HEK293 (cell line): ENCODE results near the gene WHRN.
A peak's percentile ranks its signal among the peaks of the same experiment; 100 is the strongest.

Experiments used
- CTCF ChIA-PET: fragments of 350-600 bp; formaldehyde crosslinking; extraction: SDS; loops from one replicate; lab custom pipeline; 2021; ENCODE audit warnings: antibody characterized with exemption; lab: Yijun Ruan, JAX
- POLR2A ChIA-PET: fragments of 300-600 bp; formaldehyde crosslinking; extraction: SDS; loops from one replicate; lab custom pipeline; 2020; ENCODE audit warnings: antibody characterized with exemption, inconsistent platforms; lab: Yijun Ruan, JAX
- H3K27ac ChIP-seq: fragments of 200-500 bp; sonication (Bioruptor generic); 2 replicates; pipeline ENCODE4 v1.5.1; 2014; ENCODE audit warnings: low read depth, low read length, control low read depth, inconsistent platforms; ENCODE audit errors: extremely low read depth
- H3K36me3 ChIP-seq, 2 experiments: fragments of 200-500 bp in 1 of 2; sonication (Bioruptor generic) in 1 of 2; 1 replicate in 1 of 2; 2 replicates in 1 of 2; pipeline ENCODE4 v1.5.1; 2014 to 2017; ENCODE audit warnings: inconsistent platforms in 2 of 2, low read length in 2 of 2; ENCODE audit not compliant: control insufficient read depth in 2 of 2, insufficient read depth in 1 of 2
- H3K4me1 ChIP-seq: fragments of 200-500 bp; sonication (Bioruptor generic); 2 replicates; pipeline ENCODE4 v1.5.1; 2014; ENCODE audit warnings: mild to moderate bottlenecking, low read length, inconsistent platforms; ENCODE audit not compliant: control insufficient read depth, insufficient read depth
- H3K4me3 ChIP-seq: 2 replicates; pipeline ENCODE4 v1.5.1; 2011; ENCODE audit warnings: low read depth, mild to moderate bottlenecking, control low read depth, low read length, moderate library complexity
- H3K9me3 ChIP-seq: fragments of 200-500 bp; sonication (Bioruptor generic); 2 replicates; pipeline ENCODE4 v1.5.1; 2014; ENCODE audit warnings: low read depth, low read length, inconsistent platforms; ENCODE audit not compliant: control insufficient read depth, insufficient read depth
- INSM2 ChIP-seq: fragments of 450-650 bp; formaldehyde crosslinking; IDR thresholded peaks from 2 replicates; pipeline ENCODE4 v1.5.1; 2016; ENCODE audit warnings: missing biosample characterization, missing genetic modification characterization
- SCRT1 ChIP-seq: fragments of 450-650 bp; formaldehyde crosslinking; IDR thresholded peaks from 2 replicates; pipeline ENCODE4 v1.5.1; 2016; ENCODE audit warnings: missing biosample characterization, missing genetic modification characterization, borderline replicate concordance
- SCRT2 ChIP-seq: fragments of 450-650 bp; formaldehyde crosslinking; IDR thresholded peaks from 2 replicates; pipeline ENCODE4 v1.5.1; 2016; ENCODE audit warnings: missing biosample characterization, missing genetic modification characterization
- TSHZ1 ChIP-seq: fragments of 450-650 bp; formaldehyde crosslinking; IDR thresholded peaks from 2 replicates; pipeline ENCODE4 v1.5.1; 2016; ENCODE audit warnings: missing biosample characterization, missing genetic modification characterization, borderline replicate concordance
- ZBTB11 ChIP-seq: fragments of 450-650 bp; formaldehyde crosslinking; conservative IDR thresholded peaks from 2 replicates; pipeline ENCODE4 v1.5.1; 2016; ENCODE audit warnings: low read depth, missing biosample characterization, missing genetic modification characterization
- ZNF138 ChIP-seq: fragments of 450-650 bp; formaldehyde crosslinking; IDR thresholded peaks from 2 replicates; pipeline ENCODE4 v1.5.1; 2016; ENCODE audit warnings: missing biosample characterization, missing genetic modification characterization, borderline replicate concordance
- ZNF214 ChIP-seq: fragments of 450-650 bp; formaldehyde crosslinking; IDR thresholded peaks from 2 replicates; pipeline ENCODE4 v1.5.1; 2017; ENCODE audit warnings: missing biosample characterization, mild to moderate bottlenecking, missing genetic modification characterization, borderline replicate concordance
- ZNF350 ChIP-seq: fragments of 450-650 bp; formaldehyde crosslinking; IDR thresholded peaks from 2 replicates; pipeline ENCODE4 v1.5.0; 2017; ENCODE audit warnings: missing biosample characterization, mild to moderate bottlenecking, missing genetic modification characterization
- ZNF362 ChIP-seq: fragments of 450-650 bp; formaldehyde crosslinking; IDR thresholded peaks from 2 replicates; pipeline ENCODE4 v1.5.1; 2016; ENCODE audit warnings: missing biosample characterization, missing genetic modification characterization
- ZNF510 ChIP-seq: fragments of 450-650 bp; formaldehyde crosslinking; IDR thresholded peaks from 2 replicates; pipeline ENCODE4 v1.5.1; 2018; ENCODE audit warnings: mild to moderate bottlenecking, missing genetic modification characterization, missing biosample characterization; ENCODE audit not compliant: insufficient replicate concordance
- ZNF513 ChIP-seq: fragments of 450-650 bp; IDR thresholded peaks from 2 replicates; pipeline ENCODE4 v1.5.1; 2018; ENCODE audit warnings: missing biosample characterization, missing genetic modification characterization
- ZNF530 ChIP-seq: fragments of 450-650 bp; formaldehyde crosslinking; IDR thresholded peaks from 2 replicates; pipeline ENCODE4 v1.5.1; 2016; ENCODE audit warnings: low read depth, missing biosample characterization, missing genetic modification characterization
- ZNF555 ChIP-seq: fragments of 450-650 bp; formaldehyde crosslinking; conservative IDR thresholded peaks from 2 replicates; pipeline ENCODE4 v1.5.1; 2017; ENCODE audit warnings: missing biosample characterization, mild to moderate bottlenecking, missing genetic modification characterization, inconsistent platforms
- ZNF76 ChIP-seq: fragments of 450-650 bp; formaldehyde crosslinking; IDR thresholded peaks from 2 replicates; pipeline ENCODE4; 2016; ENCODE audit warnings: low read depth, missing biosample characterization, missing genetic modification characterization, borderline replicate concordance
- ZXDB ChIP-seq: fragments of 450-650 bp; formaldehyde crosslinking; IDR thresholded peaks from 2 replicates; pipeline ENCODE4 v1.5.1; 2016; ENCODE audit warnings: missing biosample characterization, missing genetic modification characterization

The WHRN gene

GRCh38 chr9:114371343-114371944 is 133.8 kb downstream of the WHRN start:
- no peak overlapping the region for H3K27ac ChIP-seq
- no peaks in the 10 kb centered on the region for H3K9me3 ChIP-seq
- H3K36me3 ChIP-seq: no peaks in the 10 kb centered on the region
- POLR2A ChIA-PET: no interaction called here
- CTCF ChIA-PET: interaction anchor here (0.6 to 0.9 kb wide), 2 partner anchors 8 to 11 kb away, joined by 3 read pairs; no protein-coding TSS in a partner anchor
- H3K4me1 ChIP-seq: no peaks in the 10 kb centered on the region
- TF ChIP-seq ZXDB (tag by site-specific recombination): no peak
- TF ChIP-seq ZNF530 (tag by site-specific recombination): no peak
- TF ChIP-seq INSM2 (tag by site-specific recombination): no peak
- TF ChIP-seq ZNF76: no peak
- TF ChIP-seq ZNF555 (tag by site-specific recombination): no peak
- TF ChIP-seq ZNF513 (tag by site-specific recombination): no peak
- TF ChIP-seq ZNF350: no peak
- no peak for TF ChIP-seq ZBTB11
- no peak for TF ChIP-seq ZNF362 (tag by site-specific recombination)
- no peak for TF ChIP-seq ZNF214 (tag by site-specific recombination)
- TF ChIP-seq SCRT1: peak; percentile 48; the same call in 1 of the 2 replicates
- TF ChIP-seq SCRT2: peak; percentile 88
- no peak for TF ChIP-seq ZNF138 (tag by site-specific recombination)
- TF ChIP-seq TSHZ1 (tag by site-specific recombination): no peak
- no peak for TF ChIP-seq ZNF510 (tag by site-specific recombination)
- no peak overlapping the region for H3K4me3 ChIP-seq
